Astrocyte (in vitro differentiated cells and primary cell): ENCODE results near the gene PSME3.

ENCODE experiments used
- EZH2 ChIP-seq: IDR thresholded peaks from 2 replicates; pipeline ENCODE4 v1.6.1; 2012; ENCODE audit warnings: mild to moderate bottlenecking, low read length, inconsistent platforms; ENCODE audit not compliant: insufficient read depth
- TF ChIP-seq, protein P1 (sequence below): IDR thresholded peaks from 2 replicates; pipeline ENCODE4 v1.5.1; 2011; ENCODE audit warnings: low read depth, mild to moderate bottlenecking, inconsistent platforms, low read length, moderate library complexity; ENCODE audit not compliant: insufficient read depth

DNA sequence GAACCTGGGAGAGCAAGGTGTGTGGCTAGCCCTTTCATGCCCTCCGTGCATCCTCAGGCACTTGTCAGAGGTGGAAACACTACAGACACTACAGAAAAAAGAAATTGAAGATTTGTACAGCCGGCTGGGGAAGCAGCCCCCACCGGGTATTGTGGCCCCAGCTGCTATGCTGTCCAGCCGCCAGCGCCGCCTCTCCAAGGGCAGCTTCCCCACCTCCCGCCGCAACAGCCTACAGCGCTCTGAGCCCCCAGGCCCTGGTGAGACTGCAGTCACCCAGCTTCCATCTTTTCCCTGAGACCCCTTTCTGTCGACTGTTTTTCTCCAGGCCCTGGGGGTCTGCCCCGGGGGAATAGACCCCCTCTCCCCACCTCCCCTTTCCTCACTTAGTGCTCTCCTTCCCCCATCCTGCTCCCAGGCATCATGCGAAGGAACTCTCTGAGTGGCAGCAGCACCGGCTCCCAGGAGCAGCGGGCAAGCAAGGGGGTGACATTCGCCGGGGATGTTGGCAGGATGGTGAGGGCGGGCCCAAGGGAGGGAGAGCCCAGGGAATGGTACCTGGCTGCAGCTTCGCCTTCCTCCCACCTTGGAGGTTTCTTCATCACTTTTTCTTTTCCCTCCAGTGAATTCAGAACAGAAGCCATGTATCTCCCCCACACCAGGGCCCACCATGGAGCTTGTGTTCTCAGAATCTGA lies 37.0 kb upstream of the PSME3 start:
- TF ChIP-seq, protein P1, sequence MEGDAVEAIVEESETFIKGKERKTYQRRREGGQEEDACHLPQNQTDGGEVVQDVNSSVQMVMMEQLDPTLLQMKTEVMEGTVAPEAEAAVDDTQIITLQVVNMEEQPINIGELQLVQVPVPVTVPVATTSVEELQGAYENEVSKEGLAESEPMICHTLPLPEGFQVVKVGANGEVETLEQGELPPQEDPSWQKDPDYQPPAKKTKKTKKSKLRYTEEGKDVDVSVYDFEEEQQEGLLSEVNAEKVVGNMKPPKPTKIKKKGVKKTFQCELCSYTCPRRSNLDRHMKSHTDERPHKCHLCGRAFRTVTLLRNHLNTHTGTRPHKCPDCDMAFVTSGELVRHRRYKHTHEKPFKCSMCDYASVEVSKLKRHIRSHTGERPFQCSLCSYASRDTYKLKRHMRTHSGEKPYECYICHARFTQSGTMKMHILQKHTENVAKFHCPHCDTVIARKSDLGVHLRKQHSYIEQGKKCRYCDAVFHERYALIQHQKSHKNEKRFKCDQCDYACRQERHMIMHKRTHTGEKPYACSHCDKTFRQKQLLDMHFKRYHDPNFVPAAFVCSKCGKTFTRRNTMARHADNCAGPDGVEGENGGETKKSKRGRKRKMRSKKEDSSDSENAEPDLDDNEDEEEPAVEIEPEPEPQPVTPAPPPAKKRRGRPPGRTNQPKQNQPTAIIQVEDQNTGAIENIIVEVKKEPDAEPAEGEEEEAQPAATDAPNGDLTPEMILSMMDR = no peak
- TF ChIP-seq EZH2 = no peak
